NB4 (cell line): ENCODE data around the gene OR10H4.

Experiments used
- CTCF ChIP-seq: IDR thresholded peaks from one replicate; pipeline ENCODE4 v1.5.1; 2012; ENCODE audit warnings: low read depth, low read length
- MYC ChIP-seq: IDR thresholded peaks from 2 replicates; pipeline ENCODE4 v1.6.1; 2011; ENCODE audit warnings: low read depth, low read length
- POLR2A ChIP-seq: IDR thresholded peaks from 2 replicates; pipeline ENCODE4 v1.6.1; 2011; ENCODE audit warnings: mild to moderate bottlenecking; ENCODE audit not compliant: insufficient read length; ENCODE audit errors: extremely low read depth

GRCh38 chr19:15900504-15900903 lies 48.3 kb upstream of the OR10H4 start:
- TF ChIP-seq CTCF (no peak), POLR2A (no peak), MYC (no peak)
